GM10248 (cell line): ENCODE measurements around the gene WIPF2.

Experiments used
- CTCF ChIA-PET: fragments of 300-600 bp; sonication (Branson Sonifier 250); formaldehyde crosslinking; extraction: SDS; loops from one replicate; lab custom pipeline; 2021; ENCODE audit warnings: antibody characterized with exemption; lab: Yijun Ruan, JAX
- POLR2A ChIA-PET: fragments of 350-650 bp; sonication (Branson Sonifier 250); formaldehyde crosslinking; extraction: SDS; loops from one replicate; lab custom pipeline; 2020; ENCODE audit warnings: antibody characterized with exemption; lab: Yijun Ruan, JAX
- DNase-seq: peaks from one replicate; pipeline ENCODE4 v3.0.0; 2012; ENCODE audit errors: extremely low spot score
- TF ChIP-seq, protein P1 (sequence below): IDR thresholded peaks from 2 replicates; pipeline ENCODE4 v1.5.1; 2012; ENCODE audit warnings: mild to moderate bottlenecking, low read depth; ENCODE audit errors: extremely low read depth, missing control alignments, control extremely low read depth

WIPF2 gene, protein sequence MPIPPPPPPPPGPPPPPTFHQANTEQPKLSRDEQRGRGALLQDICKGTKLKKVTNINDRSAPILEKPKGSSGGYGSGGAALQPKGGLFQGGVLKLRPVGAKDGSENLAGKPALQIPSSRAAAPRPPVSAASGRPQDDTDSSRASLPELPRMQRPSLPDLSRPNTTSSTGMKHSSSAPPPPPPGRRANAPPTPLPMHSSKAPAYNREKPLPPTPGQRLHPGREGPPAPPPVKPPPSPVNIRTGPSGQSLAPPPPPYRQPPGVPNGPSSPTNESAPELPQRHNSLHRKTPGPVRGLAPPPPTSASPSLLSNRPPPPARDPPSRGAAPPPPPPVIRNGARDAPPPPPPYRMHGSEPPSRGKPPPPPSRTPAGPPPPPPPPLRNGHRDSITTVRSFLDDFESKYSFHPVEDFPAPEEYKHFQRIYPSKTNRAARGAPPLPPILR

DNA sequence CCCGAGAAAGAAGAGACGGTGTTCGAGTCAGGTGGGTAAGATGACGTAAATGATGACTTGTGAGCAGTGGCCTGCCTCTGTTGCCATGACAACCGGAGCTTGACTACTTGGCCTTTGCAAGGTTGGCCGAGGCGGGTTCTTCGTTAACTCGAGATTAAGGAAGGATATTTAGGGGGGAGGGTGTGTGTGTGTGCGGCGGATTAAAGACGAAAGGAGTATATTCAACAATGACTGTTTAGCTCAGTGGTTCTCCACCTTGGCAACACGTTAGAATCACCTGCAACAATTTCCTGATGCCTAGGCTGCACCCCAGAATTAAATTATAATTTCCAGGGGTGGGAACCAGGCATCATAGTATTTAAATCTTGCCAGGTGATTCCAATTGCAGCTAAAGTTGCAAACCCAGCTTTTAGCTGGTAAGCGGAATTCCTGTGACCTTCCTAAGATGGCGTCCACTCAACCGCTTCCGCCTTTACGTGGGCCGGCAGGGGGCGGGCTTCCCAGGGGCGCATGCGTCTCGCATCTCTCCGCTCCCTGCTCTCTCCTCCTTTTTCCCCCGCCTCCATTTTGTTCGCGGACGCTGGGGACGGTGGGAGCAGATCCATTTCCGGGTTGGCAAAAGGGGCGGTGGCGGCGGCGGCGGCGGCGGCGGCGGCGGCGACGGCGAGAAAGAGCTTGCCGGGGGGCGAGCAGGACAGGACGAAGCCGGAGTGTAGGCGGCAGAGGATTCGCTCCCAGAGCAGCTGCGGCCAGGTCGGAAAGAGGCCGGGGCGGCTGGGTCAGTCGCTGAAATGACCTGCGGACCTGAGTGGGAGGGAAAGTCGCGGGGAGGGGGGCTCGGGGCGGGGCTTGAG is at the start of gene WIPF2:
TSS of gene WIPF2 (plus strand) at position 565 of the 854 bp plus-strand sequence. CDS start 37,156 bp downstream, outside the sequence.
- TF ChIP-seq, protein P1, sequence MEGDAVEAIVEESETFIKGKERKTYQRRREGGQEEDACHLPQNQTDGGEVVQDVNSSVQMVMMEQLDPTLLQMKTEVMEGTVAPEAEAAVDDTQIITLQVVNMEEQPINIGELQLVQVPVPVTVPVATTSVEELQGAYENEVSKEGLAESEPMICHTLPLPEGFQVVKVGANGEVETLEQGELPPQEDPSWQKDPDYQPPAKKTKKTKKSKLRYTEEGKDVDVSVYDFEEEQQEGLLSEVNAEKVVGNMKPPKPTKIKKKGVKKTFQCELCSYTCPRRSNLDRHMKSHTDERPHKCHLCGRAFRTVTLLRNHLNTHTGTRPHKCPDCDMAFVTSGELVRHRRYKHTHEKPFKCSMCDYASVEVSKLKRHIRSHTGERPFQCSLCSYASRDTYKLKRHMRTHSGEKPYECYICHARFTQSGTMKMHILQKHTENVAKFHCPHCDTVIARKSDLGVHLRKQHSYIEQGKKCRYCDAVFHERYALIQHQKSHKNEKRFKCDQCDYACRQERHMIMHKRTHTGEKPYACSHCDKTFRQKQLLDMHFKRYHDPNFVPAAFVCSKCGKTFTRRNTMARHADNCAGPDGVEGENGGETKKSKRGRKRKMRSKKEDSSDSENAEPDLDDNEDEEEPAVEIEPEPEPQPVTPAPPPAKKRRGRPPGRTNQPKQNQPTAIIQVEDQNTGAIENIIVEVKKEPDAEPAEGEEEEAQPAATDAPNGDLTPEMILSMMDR = peak; percentile 25
- DNase-seq = peak; percentile 96
- ChIA-PET POLR2A (interaction anchor here (0.6 to 1.0 kb wide), 2 partner anchors 13 to 80 kb away, joined by 4 read pairs; no protein-coding TSS in a partner anchor), CTCF (interaction anchor here (0.7 to 3.7 kb wide), 28 partner anchors 8 to 206 kb away, joined by 3 to 37 read pairs (median 4); partner anchors contain the start of genes CDC6 and THRA)

DNA sequence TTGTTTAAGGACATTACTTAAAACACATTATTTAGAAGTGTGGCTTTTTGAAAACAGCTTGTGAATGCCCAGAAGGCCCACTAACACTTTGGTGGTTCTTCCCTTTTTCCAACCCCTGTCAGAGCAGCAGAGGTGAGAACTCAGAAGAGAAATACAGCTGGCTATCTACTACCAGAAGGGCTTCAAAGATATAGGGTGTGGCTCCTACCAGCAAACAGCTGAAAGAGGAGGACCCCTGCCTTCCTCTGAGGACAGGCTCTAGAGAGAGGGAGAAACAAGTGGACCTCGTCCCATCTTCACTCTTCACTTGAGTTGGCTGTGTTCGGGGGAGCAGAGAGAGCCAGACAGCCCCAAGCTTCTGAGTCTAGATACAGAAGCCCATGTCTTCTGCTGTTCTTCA is 48.8 kb upstream of the WIPF2 start:
- DNase-seq = no peak
- ChIA-PET POLR2A (no interaction called here), CTCF (interaction anchor here (0.8 to 5.3 kb wide), 5 partner anchors 15 to 157 kb away, joined by 3 to 117 read pairs (median 4); no protein-coding TSS in a partner anchor)
- TF ChIP-seq, protein P1 = no peak

DNA sequence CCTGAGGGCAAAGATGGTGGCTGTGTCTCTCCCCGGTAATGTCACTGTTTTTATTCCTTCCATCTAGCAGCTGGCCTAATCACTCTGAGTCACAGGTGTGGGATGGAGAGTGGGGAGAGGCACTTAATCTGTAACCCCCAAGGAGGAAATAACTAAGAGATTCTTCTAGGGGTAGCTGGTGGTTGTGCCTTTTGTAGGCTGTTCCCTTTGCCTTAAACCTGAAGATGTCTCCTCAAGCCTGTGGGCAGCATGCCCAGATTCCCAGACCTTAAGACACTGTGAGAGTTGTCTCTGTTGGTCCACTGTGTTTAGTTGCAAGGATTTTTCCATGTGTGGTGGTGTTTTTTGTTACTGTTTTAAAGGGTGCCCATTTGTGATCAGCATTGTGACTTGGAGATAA is 47.4 kb upstream of the WIPF2 start:
- ChIA-PET POLR2A (no interaction called here), CTCF (no interaction called here)
- DNase-seq = no peak
- TF ChIP-seq, protein P1 = no peak

DNA sequence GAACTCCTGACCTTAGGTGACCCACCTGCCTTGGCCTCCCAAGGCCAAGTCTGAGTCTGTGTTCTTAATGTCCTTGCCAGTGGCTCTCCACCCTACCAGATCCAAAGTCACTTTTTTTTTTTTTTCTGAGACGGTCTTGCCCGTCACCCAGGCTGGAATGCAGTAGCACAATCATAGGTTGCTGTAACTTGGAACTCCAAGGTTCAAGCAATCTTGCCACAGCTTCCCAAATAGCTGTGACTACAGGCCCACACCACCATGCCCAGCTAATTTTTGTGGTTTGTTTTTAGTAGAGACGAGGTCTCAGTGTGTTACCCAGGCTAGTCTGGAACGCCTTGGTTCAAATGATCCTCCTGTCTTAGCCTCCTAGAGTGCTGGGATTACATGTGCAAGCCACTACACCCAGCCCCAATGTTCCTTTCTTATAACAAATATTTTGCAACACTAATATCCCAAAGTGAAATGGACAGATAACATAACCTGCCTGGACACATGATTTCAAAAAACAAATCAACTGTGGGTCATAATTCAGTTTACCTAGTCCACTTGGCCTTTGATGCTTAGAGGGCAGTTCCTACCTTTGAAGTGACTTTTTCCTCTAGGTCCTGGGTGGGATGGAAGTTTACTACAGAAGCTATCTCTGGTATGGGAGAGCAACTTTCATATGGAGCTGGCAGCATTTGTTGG is 45.9 kb upstream of the WIPF2 start:
- no peak for DNase-seq
- POLR2A ChIA-PET = interaction anchor here (0.7 kb wide), 1 partner anchor 18 kb away, joined by 11 read pairs; no protein-coding TSS in a partner anchor
- TF ChIP-seq, protein P1 = no peak
- CTCF ChIA-PET = interaction anchor here (0.9 to 3.4 kb wide), 4 partner anchors 15 to 61 kb away, joined by 3 to 27 read pairs (median 4); no protein-coding TSS in a partner anchor

DNA sequence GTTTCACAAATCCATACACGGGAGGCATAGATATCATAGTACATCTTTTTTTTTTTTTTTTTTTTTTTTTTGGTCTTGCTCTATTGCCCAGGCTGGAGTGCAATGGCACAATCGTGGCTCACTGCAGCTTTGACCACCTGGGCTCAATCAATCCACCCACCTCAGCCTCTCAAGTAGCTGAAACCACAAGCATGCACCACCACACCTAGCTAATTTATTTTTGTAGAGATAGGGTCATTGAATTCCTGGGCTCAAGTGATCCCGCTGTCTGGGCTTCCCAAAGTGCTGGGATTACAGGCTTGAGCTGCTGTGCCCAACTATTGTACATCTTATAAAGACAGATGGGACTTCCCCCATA is 45.3 kb upstream of the WIPF2 start:
- POLR2A ChIA-PET = interaction anchor here (0.7 kb wide), 1 partner anchor 18 kb away, joined by 11 read pairs; no protein-coding TSS in a partner anchor
- TF ChIP-seq, protein P1 = no peak
- CTCF ChIA-PET = interaction anchor here (0.9 to 3.4 kb wide), 3 partner anchors 15 to 61 kb away, joined by 3 to 27 read pairs (median 4); no protein-coding TSS in a partner anchor
- DNase-seq = no peak
